Kidney glomerular epithelial cell (primary cell): ENCODE measurements around the gene GLIS2.
A peak's percentile ranks its signal among the peaks of the same experiment; 100 is the strongest.

Source experiments
- DNase-seq: peaks from one replicate; lab custom pipeline; 2025; lab: John Stamatoyannopoulos, UW

Gene GLIS2

DNA sequence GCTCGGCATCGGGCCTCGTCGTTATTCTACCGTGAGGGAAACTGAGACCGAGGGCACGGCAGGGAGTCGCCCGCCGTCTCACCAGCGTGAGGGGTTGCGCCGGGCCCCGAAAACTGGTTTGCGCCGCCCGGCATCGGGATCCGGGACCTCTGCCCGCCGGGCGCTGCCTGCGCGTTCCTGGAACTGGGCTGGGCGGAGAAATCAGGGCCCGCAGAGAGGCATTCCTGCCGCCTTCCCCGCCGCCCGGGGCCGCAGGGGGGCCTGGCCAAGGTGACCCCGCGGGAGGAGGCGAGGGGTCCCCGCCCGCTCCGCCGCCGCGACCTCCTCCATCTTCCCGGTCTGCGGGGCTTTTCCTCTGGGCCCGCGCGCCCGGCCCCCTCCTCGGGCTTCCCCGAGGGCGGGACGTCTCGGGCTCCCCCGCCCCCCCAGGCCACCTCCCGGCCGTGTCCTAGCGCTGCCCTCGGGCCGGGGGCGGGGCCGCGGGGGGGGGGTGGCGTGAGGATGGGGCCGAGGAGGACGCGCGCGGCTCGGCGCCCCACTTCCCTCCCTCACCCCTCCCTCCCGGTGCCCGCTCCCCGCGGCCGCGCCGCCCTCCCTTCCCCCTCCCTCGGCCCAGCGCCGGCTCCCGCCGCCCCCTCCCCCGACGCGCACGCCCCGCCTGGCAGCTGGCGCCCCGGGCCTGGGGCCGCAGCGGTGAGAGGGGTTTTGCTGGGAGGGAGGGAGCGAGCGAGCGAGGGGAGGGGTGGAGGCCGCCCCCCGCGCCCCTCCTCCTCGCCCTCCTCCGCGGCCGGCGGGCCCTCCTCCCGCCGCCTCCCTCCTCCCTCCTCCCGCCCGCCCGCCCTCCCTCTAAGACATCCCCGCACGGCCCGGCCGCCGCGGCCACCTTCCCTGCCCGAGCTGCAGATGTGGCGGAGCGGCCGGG, at the start of gene GLIS2:
TSS of gene GLIS2 (plus strand) at position 882 of the 922 bp plus-strand sequence. CDS start 16,214 bp downstream, outside the sequence.
- peak; percentile 22 for DNase-seq

DNA sequence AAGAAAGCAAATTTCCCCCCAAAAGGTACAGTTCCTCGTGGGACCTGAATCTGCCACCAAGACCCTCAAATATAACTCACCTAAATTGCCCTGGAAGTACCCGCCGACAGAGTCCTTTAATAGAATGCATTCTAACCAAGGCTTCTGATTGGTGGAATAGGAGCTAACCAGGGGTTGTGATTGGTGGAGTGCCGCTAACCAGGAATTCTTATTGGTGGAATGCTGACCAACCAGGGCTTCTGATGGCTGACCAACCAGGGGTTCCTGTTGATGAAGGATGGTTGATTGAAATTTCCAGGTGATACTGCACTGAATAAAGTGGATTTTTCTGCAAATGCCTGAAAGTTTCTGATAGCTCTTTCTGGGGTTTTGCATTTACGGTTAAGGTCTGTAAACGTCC, 49.5 kb upstream of the GLIS2 start:
- DNase-seq, result no peak

DNA sequence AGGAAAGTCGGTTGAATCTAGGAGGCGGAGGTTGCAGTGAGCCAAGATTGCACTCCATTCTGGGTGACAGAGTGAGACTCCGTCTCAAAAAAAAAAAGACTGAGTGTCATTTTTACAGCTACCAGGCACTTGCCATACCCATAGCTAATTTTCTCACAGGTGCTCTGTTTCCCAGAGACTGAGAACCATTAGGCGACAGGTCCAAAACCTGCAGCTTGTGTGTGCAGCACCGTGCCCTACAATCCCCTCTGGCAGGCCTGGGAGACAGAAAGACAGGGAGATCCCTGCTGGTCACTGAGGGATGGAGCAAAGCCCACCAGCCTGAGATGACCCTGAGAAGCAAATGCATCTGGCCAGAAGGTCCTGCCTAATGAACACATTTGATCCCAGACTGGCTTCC, 45.8 kb upstream of the GLIS2 start:
- DNase-seq, result no peak

DNA sequence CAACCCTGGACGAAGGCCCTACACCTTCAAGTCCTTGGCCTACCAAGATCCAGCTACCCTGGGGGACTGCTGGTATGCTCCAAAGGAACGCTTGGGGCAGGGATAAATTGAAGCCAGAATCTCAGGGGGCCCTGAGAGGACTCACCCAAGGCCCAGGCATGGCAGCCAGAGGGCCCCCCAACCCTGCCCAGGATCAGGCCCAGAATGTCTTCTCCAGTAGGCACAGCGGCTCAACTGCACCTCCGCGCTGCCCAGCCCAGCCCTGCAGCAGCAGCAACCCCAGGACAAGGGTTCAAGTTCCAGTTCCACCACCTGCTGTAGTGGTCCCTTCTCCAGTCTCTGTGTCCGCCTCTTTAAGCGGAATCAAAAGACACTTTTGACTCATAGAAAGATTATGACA, 45.3 kb upstream of the GLIS2 start:
- no peak for DNase-seq

DNA sequence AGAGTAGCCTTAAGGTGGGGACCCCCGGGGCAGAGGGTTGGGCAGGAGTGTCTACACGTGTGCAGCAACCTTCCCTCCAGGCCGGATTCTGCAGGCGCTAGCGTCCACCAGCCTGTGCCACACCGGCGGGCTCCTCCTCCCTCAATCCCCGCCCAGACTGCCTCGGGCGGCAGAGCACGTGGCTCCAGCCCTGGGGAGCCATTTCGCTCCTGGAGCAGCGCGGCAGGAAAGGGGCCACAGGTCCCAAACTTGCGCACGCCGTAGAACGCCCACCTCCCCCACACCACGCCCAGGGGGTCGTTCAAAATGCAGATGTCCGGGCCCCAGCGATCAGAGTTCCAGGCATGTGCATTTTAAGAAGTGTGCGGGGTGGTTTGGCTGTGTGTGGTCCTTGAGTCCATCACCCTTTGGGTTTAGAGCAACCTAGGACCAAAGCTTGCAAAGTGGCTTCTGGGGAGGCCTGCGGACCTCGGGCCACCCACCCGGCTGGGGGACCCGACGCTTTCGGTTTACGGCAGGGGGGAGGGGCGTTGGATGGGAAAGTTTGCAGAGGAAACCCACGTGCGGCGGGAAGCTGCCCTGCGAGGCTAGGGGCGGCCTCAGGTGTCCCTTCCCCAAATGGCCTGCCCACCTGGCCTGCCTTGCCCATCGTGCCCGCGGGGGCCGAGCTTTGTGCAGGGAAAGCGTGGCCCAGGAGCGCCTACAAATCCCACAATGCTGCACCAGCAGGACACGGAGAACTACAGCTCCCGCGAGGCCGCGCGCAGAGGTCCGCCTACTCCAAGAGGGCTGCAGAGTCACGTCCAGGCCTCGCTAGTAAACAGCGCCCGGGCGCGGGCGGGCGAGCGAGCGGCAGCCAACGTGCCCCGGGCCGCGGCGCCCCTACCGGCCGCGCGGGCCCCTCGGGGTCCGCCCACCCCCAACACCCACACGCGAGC, 44.4 kb upstream of the GLIS2 start:
- peak; percentile 90 for DNase-seq

DNA sequence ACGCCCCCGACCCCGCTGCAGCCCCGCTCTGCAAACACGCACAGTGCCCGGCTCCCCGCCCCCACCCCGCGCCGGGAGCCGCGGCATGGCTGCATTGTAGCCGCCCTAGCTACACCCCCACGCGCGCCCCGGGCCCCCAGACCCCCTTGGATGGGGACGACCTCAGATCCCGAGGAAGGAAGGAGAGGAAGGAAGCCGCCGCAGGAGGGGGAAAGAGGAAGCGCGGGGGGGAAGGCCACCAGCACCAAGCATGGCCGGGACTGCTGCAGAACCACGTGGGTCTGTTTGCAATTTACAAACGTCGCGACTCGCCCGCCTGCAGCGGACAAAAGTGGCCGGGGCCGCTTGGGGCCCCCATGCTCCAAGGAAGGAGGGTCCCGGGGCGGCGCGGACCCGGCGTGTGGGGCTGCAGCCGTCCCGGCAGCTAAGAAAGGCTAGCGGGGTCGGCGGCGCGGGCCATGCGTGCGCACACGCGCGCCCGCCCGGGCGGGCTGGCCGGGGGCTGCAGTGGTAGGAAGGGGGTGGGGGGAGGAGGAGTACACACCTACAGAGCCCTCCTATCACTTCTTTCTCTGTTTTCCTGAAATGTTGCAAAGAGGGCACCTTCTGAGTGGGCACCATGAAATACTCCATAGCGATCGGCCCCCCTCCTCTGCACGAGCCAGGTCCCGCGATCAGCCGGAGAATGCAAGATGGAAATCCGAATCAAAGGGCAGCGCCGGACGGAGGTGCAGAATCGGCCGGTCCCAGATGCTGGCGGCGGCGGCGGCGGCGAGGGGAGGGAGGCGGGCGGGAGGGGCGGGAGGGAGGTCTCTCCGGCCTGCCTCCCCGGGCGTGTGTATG, 43.5 kb upstream of the GLIS2 start:
- DNase-seq, result no peak

DNA sequence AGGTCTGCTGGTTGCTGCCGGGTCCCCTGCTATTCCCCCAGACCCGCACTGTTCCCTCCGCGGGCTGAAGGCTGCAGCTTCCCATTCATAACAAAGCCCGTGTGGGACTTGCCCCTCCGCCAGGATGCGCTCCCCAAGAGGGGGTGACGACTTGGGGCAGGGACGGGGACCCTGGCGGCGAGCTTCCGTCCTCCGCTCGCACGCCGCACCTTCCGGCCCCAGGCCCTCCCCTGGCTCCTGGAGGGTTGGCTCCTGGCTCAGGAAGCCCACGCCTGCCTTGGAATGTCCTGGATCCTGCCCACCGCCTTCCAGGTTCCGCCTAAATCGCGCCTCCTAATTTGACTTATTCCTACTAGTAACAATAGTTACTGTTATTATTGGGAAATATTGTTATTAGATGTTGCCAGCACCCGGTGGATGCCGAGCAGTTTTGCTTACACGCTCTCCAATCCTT, 42.0 kb upstream of the GLIS2 start:
- peak; percentile 7 for DNase-seq

DNA sequence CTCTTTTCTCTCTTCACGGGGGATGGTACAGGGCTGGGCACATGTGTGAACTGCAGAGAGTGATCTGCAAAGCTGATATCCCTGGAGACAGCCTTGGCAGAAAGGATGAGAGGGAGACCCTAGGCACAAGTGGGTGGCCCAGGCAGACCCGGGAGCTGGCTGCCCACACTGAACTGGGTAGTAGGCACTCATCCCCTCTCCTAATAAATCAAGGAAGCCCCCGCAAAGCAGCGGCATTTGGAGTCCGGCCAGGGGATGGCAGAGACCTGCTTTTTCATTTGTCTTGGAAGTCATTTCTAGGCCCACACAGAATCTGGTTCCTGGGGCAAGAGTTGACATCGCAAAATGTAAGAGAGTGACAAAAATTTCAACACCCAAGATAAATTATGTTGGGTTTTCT, 40.0 kb upstream of the GLIS2 start:
- DNase-seq, result no peak

DNA sequence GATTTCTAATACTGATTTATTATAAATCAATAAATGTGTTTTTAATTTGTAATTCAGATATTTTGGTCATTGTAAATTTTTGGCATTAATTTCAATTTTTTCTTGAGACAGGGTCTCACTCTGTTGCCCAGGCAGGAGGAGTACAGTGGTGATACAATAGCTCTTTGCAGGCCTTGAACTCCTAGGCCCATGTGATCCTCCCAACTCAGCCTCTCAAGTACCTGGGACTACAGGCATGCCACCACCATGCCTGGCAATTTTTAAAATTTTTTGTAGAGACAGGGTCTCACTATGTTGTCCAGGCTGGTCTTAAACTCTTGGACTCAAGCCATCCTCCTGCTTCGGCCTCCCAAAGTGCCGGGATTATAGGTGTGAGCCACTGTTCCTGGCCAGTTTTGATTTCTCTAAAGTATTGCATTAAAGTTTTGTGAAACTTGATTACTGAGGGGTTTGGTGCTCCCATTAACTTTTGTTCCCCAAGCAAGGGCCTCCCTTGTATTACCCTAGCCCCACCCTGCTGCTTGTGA, 37.8 kb upstream of the GLIS2 start:
- no peak for DNase-seq

DNA sequence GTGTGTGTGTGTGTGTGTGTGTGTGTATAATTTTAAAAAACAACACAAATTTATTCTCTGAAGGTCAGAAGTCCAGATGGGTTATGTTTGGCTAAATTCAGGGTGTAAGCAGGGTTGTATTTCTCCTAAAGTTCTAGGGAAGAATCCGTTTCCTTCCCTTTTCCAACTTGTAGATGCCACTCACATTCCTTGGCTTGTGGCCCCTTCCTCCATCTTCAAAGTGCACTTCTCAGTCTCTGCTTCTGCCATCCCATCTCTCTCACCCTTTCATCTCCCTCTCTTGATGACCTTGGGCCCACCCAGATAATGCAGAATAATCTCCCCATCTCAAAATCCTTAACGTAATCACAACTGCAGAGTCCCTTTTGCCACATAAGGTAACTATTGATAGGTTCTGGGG, 35.2 kb upstream of the GLIS2 start:
- DNase-seq, result no peak

DNA sequence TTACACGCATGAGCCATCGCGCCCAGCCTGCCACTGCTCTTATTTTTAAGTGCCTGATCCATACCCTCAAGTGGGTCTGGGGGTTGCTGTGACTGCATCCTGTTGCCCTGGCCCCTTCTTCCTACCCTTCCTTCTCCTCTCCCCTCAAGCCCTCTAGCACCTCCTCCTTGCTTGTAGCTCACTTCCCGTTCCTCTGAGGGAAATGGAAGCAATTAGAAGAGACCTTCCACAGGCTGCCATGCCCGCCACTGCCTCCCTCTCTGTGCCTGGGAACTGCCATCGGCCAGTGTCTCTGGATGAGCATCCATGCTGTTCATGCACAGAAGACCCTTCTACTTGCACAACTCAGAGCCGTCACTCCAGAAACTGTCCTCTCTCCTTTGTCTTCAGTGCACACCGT, 32.4 kb upstream of the GLIS2 start:
- DNase-seq, result no peak

DNA sequence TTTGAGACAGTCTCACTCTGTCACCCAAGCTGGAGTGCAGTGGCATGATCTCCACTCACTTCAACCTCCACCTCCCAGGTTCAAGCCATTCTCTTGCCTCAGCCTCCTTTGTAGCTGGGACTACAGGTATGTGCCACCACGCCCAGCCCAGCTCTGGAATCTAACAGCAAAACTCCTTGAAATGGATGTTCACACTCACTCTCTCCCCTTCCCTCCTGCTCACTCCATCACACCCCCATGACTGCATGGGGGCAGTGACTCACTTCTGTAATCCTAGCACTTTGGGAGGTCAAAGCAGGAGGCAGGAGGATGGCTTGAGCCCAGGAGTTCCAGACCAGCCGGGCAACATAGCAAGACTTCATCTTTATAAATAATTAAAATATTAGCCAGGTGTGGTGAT, 31.9 kb upstream of the GLIS2 start:
- no peak for DNase-seq

DNA sequence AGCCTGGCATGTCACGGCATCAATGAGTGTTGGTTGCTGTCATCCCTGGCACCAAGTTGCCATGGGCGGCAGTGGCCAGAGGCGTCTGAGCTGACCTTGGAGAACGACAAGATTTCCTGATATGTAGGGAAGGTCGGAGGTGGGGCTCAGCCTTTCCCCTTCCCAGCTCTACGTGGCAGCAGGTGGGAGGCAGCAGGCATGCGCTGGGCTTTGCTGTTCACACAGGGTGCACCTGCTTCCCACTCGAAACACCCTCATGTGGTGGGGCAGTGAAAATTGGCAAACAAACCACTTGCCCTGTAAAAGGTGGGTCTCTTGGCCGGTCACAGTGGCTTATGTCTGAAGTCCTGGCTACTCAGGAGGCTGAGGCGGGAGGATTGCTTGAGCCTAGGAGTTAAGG, 30.7 kb upstream of the GLIS2 start:
- no peak for DNase-seq

DNA sequence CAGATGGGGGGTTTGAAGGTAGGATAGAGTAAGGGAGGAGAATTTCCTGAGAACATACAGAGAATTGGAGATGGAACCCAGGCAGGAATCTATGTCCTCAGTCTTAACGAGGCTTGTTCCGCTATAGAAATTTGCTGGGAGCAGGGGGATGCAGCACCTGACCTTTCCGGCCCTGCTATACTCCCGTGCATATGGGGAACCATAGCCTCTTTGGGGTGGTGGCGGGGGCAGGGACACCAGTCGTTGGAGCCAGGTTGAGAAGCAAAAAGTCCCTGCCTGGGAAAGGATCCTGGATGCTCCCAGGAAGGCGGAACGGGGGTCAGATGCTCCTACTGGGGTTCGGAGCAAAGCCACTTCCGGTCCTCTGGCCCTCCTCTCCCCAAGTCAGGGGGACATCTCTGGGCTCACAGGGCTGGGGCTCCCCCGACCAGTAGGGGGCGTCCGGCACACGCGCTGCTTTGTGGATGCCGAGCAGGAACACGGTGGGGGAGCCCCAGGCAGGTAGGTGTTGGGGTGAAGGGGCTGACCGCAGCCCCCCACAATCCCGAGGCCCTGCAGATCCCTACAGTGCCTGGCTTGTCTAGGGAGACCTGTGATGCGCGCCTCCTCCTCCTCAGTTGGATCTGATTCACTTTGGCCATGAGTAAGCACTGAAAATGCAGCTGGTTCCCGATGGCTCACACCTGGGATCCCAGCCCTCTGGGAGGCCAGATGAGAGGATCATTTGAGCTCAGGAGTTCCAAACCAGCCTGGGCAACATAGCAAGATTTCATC, 27.5 kb upstream of the GLIS2 start:
- DNase-seq, result peak; percentile 43

DNA sequence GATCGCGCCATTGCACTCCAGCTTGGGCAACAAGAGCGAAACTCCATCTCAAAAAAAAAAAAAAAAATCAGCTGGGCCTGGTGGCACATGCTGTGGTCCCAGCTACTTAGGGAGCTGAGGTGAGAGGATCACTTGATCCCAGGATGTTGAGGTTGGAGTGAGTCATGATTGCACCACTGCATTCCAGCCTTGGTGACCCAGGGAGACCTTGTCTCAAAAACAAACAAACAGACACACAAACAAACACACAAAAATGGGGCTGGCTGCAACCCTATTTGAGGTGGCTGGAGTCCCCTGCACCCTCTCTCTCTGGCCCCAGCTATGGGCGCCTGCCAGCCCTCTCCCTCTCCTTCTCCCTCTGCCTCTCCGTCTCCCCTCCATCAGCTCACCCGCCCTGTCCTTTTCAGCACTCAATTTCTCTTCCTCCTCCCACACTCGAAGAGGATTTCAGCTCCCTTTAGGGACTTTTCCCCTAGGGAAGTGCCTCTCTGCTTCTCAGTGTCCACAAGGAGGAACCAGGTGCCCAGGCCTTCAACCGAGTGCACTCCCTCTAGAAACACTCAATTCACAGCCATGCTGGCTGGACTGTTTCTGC, 25.5 kb upstream of the GLIS2 start:
- peak; percentile 49 for DNase-seq

DNA sequence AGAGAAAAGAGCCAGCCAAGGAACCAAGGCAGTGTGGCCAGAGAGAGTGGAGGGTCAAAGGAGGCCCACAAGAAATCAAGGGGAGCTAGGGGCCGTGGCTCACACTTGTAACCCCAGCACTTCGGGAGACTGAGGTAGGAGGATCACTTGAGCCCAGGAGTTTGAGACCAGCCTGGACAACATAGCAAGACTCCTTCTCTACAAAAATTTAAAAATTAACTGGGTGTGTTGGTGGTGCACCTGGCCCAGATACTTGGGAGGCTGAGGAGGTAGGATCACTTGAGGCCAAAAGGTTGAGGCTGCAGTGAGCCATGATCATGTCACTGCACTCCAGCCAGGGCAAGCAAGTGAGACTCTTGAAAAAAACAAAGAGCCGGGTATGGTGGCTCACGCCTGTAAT, 24.2 kb upstream of the GLIS2 start:
- no peak for DNase-seq

DNA sequence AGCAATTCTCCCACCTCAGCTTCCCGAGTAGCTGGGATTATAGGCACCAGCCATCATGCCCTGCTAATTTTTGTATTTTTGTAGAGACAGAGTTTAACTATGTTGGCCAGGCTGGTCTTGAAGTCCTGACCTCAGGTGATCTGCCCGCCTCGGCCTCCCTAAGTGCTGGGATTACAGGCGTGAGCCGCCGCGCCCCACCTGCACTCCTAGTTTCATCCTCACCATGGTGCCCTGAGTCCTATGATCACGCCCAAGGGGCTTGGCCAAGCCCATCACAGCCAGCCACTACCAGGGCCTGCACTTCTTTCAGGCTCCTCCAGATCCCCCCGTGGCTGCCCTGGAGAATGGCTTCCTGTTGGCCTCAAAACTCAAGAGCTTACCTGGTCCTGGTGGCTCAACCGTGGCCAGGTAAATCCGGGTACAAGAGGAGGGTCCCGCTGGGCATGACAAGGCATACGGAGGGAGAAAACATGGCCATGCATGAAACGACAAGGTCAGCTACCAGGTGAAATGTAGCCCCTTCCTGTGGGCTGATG, 22.6 kb upstream of the GLIS2 start:
- no peak for DNase-seq

DNA sequence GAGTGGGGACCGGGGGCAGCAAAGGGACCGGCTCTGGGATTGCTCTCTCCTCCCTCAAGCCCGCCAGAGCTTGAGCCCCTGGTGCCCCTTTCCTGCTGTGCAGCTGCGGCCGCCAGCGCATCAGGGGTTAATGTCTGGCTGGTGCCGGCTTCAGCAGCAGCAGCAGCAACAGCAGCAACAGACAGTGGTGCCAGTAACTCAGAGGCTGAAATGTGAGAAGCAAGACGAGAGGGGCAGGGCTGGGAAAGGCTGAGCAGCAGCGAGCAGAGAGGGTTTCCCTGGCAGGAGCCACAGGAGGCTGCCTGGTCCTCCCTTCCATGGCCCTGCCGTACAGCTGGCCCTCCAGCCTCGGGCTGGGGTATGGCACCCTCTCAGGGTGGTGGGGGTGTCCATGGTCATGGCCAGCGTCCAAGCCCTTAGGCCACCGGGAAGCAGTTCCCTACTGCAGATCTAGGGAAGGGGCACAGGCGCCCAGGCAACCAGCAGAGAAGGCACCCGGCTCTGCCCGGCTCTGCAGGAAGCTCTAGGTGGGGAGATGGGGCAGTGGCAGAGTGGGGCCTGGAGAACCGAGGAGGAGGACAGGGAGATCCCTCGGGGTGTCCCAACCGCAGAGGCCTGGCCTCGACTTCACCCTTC, 21.9 kb upstream of the GLIS2 start:
- peak; percentile 53 for DNase-seq

DNA sequence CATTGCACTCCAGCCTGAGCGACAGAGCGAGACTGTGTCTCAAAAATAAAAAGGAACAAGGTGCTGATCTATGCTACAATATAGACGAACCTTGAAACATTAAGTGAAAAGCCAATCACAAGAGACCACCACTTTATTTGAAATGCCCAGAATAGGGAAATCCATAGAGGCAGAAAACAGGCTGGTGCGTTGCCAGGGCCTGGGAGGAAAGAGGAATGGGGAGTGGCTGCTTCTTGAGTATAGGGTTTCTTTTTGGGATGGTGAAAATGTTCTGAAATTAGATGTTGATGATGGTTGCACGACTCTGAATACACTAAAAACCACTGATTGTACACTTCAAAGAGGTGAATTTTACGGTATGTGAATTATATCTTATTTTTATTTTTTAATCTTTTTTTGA, 20.3 kb upstream of the GLIS2 start:
- no peak for DNase-seq

DNA sequence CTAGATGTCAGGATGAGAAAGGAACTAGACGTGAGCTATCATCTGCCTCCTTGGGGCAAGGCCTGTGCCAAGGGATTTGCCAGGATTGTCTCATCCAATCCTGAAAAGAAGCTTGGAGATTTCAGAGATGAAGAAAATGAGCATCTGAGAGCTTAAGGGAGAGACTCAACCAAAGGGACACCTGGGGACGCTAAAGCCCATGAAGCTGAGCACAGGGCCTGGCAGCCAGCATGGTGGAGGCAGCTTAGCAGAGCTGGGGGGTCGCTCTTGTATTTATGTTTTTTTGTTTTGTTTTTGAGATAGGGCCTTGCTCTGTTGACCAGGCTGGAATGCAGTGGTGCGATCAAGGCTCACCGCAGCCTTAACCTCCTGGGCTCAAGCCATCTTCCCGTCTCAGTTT, 18.4 kb upstream of the GLIS2 start:
- DNase-seq, result no peak
